ENCODE data around the gene CERS4.

Gene CERS4

DNA sequence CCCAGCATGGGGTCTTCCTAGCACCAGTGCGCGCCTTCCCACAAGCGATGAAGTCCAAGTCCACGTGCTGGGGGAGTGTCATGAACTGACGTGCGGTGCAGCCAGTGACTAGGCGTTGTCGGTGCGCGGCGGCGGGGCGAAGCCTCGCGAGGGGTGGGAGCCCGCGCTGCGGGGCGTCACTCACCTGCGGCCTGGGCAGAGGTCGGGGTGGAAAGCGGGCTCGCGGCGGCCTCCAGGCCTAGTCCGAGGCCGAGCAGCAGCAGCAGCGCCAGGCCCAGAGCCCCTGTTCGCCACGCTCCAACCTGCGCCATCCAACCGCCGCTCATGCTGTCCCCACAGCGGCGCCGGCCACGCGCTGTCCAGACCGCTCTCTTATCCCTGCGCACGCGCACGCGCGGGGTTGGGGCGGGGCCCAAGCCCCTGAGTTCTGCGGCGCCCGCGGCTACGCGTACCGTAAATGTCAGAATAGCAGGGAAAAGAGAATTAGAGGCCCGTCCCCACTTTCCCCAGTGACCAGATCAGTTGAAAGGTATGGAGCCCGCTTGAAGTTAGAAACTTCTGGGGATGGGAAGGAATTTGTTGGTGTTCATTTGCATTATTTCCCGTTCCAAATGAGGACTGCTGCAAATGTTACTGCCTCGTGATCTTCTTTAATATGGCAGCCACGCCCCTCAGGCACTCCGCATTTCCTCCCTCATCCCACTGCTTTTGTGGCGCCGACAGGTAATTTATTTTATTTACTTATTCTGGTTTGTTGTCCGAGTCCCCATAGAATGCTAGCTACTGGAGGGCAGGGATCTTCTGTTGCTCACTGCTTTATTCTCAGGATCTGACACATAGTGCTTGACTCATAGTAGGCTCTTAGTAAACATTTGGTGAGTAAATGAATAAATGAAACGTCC, 99.0 kb downstream of the CERS4 start, which contains the start of gene CD320:
TSS of gene CD320 (minus strand) at position 394 of the 902 bp plus-strand sequence. CDS start at position 326, 68 bp downstream.
- DNase-seq (ENCODE audit: low spot score) (peak; percentile 85), ATAC-seq (ENCODE audit: low read depth) (peak; percentile 87)
- no peak for TF ChIP-seq CTCF (IDR thresholded peaks at IDR 0.05; ENCODE audit: poor library complexity, severe bottlenecking)
- no peaks in the 10 kb centered on the region for H3K27me3 ChIP-seq (ENCODE audit: insufficient read depth, poor library complexity, severe bottlenecking)
- H3K9me3 ChIP-seq (ENCODE audit: severe bottlenecking), result no peaks in the 10 kb centered on the region
- H3K4me1 ChIP-seq (ENCODE audit: insufficient read depth, poor library complexity, severe bottlenecking), result peaks cover 3% of the 10 kb centered on the region
- H3K4me3 ChIP-seq (ENCODE audit: severe bottlenecking), result peak within 1 kb of the TSS; percentile 57
- H3K27ac ChIP-seq (ENCODE audit: poor library complexity, severe bottlenecking), result peak within 1 kb of the TSS; percentile 30
- peaks cover 25% of the 10 kb centered on the region for H3K36me3 ChIP-seq (ENCODE audit: low read depth)

DNA sequence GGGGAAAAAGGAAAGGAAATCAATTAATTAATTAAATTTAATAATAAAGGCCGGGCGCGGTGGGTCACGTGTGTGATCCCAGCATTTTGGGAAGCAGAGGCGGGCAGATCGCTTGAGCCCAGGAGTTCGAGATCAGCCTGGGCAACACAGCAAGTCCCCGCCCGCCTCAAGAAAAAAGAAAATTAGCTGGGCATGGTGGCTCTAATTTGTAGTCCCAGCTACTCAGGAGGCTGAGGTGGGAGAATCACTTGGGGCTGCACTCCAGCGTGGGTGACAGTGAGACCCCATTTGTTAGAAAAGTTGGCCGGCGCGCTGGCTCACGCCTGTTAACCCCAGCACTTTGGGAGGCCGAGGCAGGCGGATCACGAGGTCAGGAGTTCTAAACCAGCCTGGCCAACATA, 99.7 kb downstream of the CERS4 start:
- no peak for ATAC-seq (ENCODE audit: low read depth)
- peak; percentile 16 for DNase-seq (ENCODE audit: low spot score)
- Histone ChIP-seq H3K4me3 (ENCODE audit: severe bottlenecking) (no peak overlapping the region), H3K27ac (ENCODE audit: poor library complexity, severe bottlenecking) (peak overlapping the region; percentile 30), H3K4me1 (ENCODE audit: insufficient read depth, poor library complexity, severe bottlenecking) (peaks cover 3% of the 10 kb centered on the region), H3K36me3 (ENCODE audit: low read depth) (peaks cover 31% of the 10 kb centered on the region), H3K9me3 (ENCODE audit: severe bottlenecking) (no peaks in the 10 kb centered on the region), H3K27me3 (ENCODE audit: insufficient read depth, poor library complexity, severe bottlenecking) (no peaks in the 10 kb centered on the region)
- TF ChIP-seq CTCF (IDR thresholded peaks at IDR 0.05; ENCODE audit: poor library complexity, severe bottlenecking), result no peak

GRCh38 chr19:8310342-8311055, 101.3 kb downstream of the CERS4 start:
- ATAC-seq (ENCODE audit: low read depth) (no peak), DNase-seq (ENCODE audit: low spot score) (peak; percentile 13)
- Histone ChIP-seq H3K4me1 (ENCODE audit: insufficient read depth, poor library complexity, severe bottlenecking) (peaks cover 3% of the 10 kb centered on the region), H3K36me3 (ENCODE audit: low read depth) (peaks cover 47% of the 10 kb centered on the region), H3K9me3 (ENCODE audit: severe bottlenecking) (no peaks in the 10 kb centered on the region), H3K4me3 (ENCODE audit: severe bottlenecking) (no peak overlapping the region), H3K27me3 (ENCODE audit: insufficient read depth, poor library complexity, severe bottlenecking) (no peaks in the 10 kb centered on the region), H3K27ac (ENCODE audit: poor library complexity, severe bottlenecking) (no peak overlapping the region)
- TF ChIP-seq CTCF (IDR thresholded peaks at IDR 0.05; ENCODE audit: poor library complexity, severe bottlenecking), result no peak

GRCh38 chr19:8311461-8312260, 102.5 kb downstream of the CERS4 start:
- DNase-seq (ENCODE audit: low spot score), result peak; percentile 33
- Histone ChIP-seq H3K27me3 (ENCODE audit: insufficient read depth, poor library complexity, severe bottlenecking) (no peaks in the 10 kb centered on the region), H3K4me3 (ENCODE audit: severe bottlenecking) (no peak overlapping the region), H3K4me1 (ENCODE audit: insufficient read depth, poor library complexity, severe bottlenecking) (peaks cover 2% of the 10 kb centered on the region), H3K27ac (ENCODE audit: poor library complexity, severe bottlenecking) (no peak overlapping the region), H3K9me3 (ENCODE audit: severe bottlenecking) (no peaks in the 10 kb centered on the region), H3K36me3 (ENCODE audit: low read depth) (peaks cover 57% of the 10 kb centered on the region)
- ATAC-seq (ENCODE audit: low read depth), result no peak
- TF ChIP-seq CTCF (IDR thresholded peaks at IDR 0.05; ENCODE audit: poor library complexity, severe bottlenecking), result no peak
